A549 treated with AZD2906 at 1 μM for 4 hours (cell line): ENCODE data around the gene SLCO4A1. TPM values are rescaled to one million over a fixed set of nuclear protein-coding genes. Genes with fewer than 3 reads are reported as not detected.

Experiments
- total RNA-seq: library from RNA; stranded (reverse); fragments of 200-300 nt; extraction: Qiagen RNA extraction; gene quantifications from 5 replicates; pipeline ENCODE4 v1.2.3, GENCODE V29; 2022

The SLCO4A1 gene, protein sequence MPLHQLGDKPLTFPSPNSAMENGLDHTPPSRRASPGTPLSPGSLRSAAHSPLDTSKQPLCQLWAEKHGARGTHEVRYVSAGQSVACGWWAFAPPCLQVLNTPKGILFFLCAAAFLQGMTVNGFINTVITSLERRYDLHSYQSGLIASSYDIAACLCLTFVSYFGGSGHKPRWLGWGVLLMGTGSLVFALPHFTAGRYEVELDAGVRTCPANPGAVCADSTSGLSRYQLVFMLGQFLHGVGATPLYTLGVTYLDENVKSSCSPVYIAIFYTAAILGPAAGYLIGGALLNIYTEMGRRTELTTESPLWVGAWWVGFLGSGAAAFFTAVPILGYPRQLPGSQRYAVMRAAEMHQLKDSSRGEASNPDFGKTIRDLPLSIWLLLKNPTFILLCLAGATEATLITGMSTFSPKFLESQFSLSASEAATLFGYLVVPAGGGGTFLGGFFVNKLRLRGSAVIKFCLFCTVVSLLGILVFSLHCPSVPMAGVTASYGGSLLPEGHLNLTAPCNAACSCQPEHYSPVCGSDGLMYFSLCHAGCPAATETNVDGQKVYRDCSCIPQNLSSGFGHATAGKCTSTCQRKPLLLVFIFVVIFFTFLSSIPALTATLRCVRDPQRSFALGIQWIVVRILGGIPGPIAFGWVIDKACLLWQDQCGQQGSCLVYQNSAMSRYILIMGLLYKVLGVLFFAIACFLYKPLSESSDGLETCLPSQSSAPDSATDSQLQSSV
- total RNA-seq = 11.4 to 15.7 TPM (median 14.4 TPM) in 5 replicates

DNA sequence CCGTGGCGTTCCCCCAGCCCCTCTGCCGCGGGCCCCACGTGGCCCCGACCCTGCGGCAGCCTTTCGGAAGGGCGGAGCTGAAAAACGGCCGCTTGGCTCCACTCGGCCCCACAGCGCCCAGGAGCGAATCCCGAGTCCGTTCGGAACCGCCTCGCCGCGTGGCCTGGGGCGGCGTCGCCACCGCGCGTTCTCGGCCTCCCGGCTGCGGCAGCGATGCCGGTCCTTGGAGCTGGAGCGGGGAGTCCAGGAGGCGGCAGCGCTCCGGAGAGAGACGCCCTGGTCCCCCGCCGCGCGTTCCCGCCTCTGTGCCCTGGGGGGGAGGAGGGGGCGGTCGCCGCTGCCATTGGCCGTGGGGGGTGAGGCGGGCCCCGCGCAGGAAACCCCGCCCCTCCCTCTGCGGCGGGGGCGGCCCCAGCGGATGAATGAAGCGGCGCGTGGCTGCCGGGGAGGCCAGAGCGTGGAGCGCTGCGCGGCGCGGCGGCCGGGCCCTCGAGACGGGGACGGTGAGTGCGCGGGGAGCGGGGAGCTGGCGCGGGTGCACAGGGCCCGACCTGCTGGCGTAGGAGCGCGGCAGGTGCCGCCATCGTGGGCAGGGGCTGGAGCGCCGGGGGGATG is at the start of gene SLCO4A1:
SLCO4A1 (plus strand) TSS at position 453 of the 615 bp plus-strand sequence. CDS start 13,952 bp downstream, outside the sequence.

DNA sequence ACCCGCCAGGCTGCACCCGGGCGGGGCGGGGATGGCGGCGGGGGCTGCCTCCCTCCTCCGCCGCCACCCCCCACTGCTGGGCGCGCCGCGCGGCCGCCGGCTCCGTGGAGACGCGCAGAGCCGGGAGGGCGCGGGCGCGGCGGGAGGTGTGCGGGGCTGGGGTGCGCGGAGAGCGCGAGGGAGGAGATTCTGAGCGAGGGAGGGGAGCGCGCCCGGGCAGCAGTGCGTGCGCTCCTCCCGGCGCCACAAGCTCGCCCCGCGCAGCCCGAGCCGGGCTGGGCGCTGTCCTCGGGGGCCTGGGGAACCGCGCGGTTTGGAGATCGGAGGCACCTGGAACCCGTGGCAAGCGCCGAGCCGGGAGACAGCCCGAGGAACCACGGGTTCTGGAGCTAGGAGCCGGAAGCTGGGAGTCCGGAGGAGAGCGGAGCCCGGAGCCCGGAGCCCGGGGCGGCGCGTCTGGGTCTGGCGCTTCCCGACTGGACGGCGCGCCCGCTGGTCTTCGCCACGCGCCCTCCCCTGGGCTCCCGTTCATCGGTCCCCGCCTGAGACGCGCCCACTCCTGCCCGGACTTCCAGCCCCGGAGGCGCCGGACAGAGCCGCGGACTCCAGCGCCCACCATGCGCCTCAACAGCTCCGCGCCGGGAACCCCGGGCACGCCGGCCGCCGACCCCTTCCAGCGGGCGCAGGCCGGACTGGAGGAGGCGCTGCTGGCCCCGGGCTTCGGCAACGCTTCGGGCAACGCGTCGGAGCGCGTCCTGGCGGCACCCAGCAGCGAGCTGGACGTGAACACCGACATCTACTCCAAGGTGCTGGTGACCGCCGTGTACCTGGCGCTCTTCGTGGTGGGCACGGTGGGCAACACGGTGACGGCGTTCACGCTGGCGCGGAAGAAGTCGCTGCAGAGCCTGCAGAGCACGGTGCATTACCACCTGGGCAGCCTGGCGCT is 66.6 kb downstream of the SLCO4A1 start, which contains the start of gene NTSR1:
NTSR1 (plus strand) TSS at position 246 of the 946 bp plus-strand sequence; CDS start at position 618, 372 bp downstream.

Other genes starting within 250 kb of the SLCO4A1 start
- gene CABLES2, start 235.2 kb upstream of the SLCO4A1 start, total RNA-seq = 5.0 to 6.1 TPM (median 5.6 TPM) in 5 replicates
- gene RBBP8NL, start 215.0 kb upstream of the SLCO4A1 start, total RNA-seq = 0.91 to 1.5 TPM (median 1.2 TPM) in 5 replicates
- gene GATA5, start 166.5 kb upstream of the SLCO4A1 start, total RNA-seq = 0.38 to 0.89 TPM (median 0.75 TPM) in 5 replicates
- gene NTSR1, start 66.3 kb downstream of the SLCO4A1 start, total RNA-seq = 0.05 to 0.12 TPM (median 0.09 TPM) in 5 replicates
- 20.9 to 23.8 TPM (median 23.2 TPM) in 5 replicates for gene MRGBP, start 154.0 kb downstream of the SLCO4A1 start, total RNA-seq
- 39.8 to 49.1 TPM (median 45.9 TPM) in 5 replicates for gene OGFR, start 162.3 kb downstream of the SLCO4A1 start, total RNA-seq
- 0.32 to 0.69 TPM (median 0.63 TPM) in 5 replicates for gene COL9A3, start 174.5 kb downstream of the SLCO4A1 start, total RNA-seq
- 3.5 to 4.3 TPM (median 3.7 TPM) in 5 replicates for gene TCFL5, start 219.3 kb downstream of the SLCO4A1 start, total RNA-seq